GM19324 (cell line): ENCODE data around the gene SERPINB6.
"Not testable (repeated sequence)": the region's sequence is repeated elsewhere in the genome, so short reads cannot be mapped to it uniquely, and the experiment has no call there.

Experiments used
- ATAC-seq: cut with Tn5 transposase; IDR thresholded peaks from one replicate; pipeline ENCODE4 v1.9.1; 2021; ENCODE audit warnings: mild to moderate bottlenecking, moderate library complexity; ENCODE audit not compliant: unreplicated experiment, low FRiP score

The SERPINB6 gene

GRCh38 chr6:2917065-2917464 lies 54.3 kb downstream of the SERPINB6 start:
- no peak for ATAC-seq

GRCh38 chr6:2916158-2916925 lies 55.0 kb downstream of the SERPINB6 start:
- no peak for ATAC-seq

GRCh38 chr6:2915150-2915549 lies 56.2 kb downstream of the SERPINB6 start:
- ATAC-seq: no peak

- no peak for ATAC-seq
These were observed 57.1 kb downstream of the SERPINB6 start for GRCh38 chr6:2914318-2914660.

GRCh38 chr6:2913621-2914317 lies 57.6 kb downstream of the SERPINB6 start:
- no peak for ATAC-seq

GRCh38 chr6:2911171-2911570 lies 60.2 kb downstream of the SERPINB6 start:
- no peak for ATAC-seq

- no peak for ATAC-seq
These were observed 61.6 kb downstream of the SERPINB6 start for GRCh38 chr6:2909718-2910117.

- ATAC-seq: not testable (repeated sequence)
These were observed 62.2 kb downstream of the SERPINB6 start for GRCh38 chr6:2909051-2909606.

- ATAC-seq: not testable (repeated sequence)
These were observed 62.9 kb downstream of the SERPINB6 start for GRCh38 chr6:2908516-2908915.

- not testable (repeated sequence) for ATAC-seq
These were observed 67.8 kb downstream of the SERPINB6 start for GRCh38 chr6:2903411-2904185.

GRCh38 chr6:2901645-2902502 lies 69.5 kb downstream of the SERPINB6 start:
- ATAC-seq: not testable (repeated sequence)

- no peak for ATAC-seq
These were observed 70.3 kb downstream of the SERPINB6 start for GRCh38 chr6:2900821-2901644.

- no peak for ATAC-seq
These were observed 71.1 kb downstream of the SERPINB6 start for GRCh38 chr6:2900221-2900807.

- no peak for ATAC-seq
These were observed 71.8 kb downstream of the SERPINB6 start for GRCh38 chr6:2899596-2899995.
